Duodenal mucosa (tissue), 2 donors: ENCODE results near the gene LRCH4.

Experiments used
- H3K27ac ChIP-seq: one replicate; pipeline ENCODE4 v1.7.0; 2013; ENCODE audit warnings: low read depth, low read length
- H3K27me3 ChIP-seq, 2 donors: one replicate each; pipeline ENCODE4 v1.7.0; 2013; ENCODE audit warnings: low read length in 2 of 2, control low read depth in 1 of 2; ENCODE audit not compliant: insufficient read depth in 2 of 2, control insufficient read depth in 1 of 2
- H3K36me3 ChIP-seq, 2 donors: one replicate each; pipeline ENCODE4 v1.7.0; 2013; ENCODE audit warnings: low read length in 2 of 2, control low read depth in 1 of 2; ENCODE audit not compliant: insufficient read depth in 2 of 2, control insufficient read depth in 1 of 2
- H3K4me1 ChIP-seq, 2 donors: one replicate each; pipeline ENCODE4 v1.7.0; 2013; ENCODE audit warnings: low read length in 2 of 2, control low read depth in 1 of 2; ENCODE audit not compliant: insufficient read depth in 2 of 2, control insufficient read depth in 1 of 2
- H3K4me3 ChIP-seq, 2 donors: one replicate each; pipeline ENCODE4 v1.7.0; 2013; ENCODE audit warnings: low read length in 2 of 2, low read depth in 1 of 2
- H3K9ac ChIP-seq, 2 donors: one replicate each; pipeline ENCODE4 v1.7.0; 2013; ENCODE audit warnings: low read length in 2 of 2, low read depth in 1 of 2
- H3K9me3 ChIP-seq, 2 donors: one replicate each; pipeline ENCODE4 v1.7.0; 2013; ENCODE audit warnings: low read length in 2 of 2, control low read depth in 1 of 2; ENCODE audit not compliant: control insufficient read depth in 1 of 2

The LRCH4 gene

DNA sequence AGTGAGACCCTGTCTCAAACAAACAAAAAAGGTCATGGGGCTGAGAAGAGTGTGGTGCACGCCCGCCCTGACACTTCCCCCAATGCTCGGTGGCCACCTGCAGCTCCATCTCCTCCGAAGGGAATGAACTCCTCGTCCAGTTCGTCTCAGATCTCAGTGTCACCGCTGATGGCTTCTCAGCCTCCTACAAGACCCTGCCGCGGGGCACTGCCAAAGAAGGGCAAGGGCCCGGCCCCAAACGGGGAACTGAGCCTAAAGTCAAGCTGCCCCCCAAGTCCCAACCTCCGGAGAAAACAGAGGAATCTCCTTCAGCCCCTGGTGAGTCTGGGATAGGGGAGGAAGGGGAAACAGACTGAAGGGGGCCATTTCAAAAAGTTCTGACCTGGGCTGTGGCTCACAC, 20.4 kb upstream of the LRCH4 start:
- Histone ChIP-seq H3K36me3 (no peaks in the 10 kb centered on the region), H3K27ac (no peak overlapping the region), H3K9me3 (no peaks in the 10 kb centered on the region), H3K4me1 (peaks cover 12 to 14% of the 10 kb centered on the region in 2 donors), H3K27me3 (peaks cover 0 to 16% of the 10 kb centered on the region in 2 donors), H3K9ac (no peak overlapping the region), H3K4me3 (no peak overlapping the region)

DNA sequence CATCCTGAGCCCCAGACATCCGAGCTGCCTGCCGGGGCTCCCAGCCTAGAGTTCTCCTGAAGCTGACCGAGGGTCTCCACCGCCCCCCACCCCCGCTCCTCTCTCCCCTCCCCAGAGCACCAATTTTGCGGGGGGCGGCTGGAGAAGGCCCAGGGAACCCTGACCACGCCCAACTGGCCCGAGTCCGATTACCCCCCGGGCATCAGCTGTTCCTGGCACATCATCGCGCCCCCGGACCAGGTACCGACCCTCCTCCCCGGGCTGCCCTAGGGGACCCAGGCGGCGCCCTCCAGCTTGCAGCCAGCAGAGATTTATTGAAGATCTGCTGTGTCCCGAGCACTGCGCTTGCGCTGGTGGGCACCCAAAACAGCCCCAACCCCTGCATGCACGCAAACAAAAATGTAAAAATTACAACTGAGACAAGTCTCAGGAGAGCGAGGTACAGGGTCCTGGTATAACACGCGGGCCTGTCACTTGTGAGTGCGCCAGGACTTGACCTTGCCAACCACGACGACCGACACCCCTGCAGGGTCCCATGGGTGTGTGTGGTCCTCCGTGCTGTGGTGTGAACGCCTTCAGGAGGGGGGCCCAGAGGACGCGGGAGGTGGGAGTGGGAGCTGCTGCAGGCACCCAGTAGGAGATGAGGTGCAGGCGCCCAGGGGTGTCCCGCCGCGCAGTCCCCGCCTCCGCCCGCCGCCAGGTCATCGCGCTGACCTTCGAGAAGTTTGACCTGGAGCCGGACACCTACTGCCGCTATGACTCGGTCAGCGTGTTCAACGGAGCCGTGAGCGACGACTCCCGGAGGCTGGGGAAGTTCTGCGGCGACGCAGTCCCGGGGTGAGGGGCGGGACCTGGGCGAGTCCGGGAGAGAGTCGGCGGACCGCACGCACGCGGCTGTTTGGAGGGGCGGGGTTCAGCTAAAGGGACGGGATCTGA, 19.3 kb upstream of the LRCH4 start:
- Histone ChIP-seq H3K4me1 (peaks cover 12 to 14% of the 10 kb centered on the region in 2 donors), H3K27me3 (peaks cover 0 to 16% of the 10 kb centered on the region in 2 donors), H3K27ac (no peak overlapping the region), H3K36me3 (no peaks in the 10 kb centered on the region), H3K4me3 (peak overlapping the region; percentile 70 to 74), H3K9ac (peak overlapping the region in 1 of 2 donors; percentile 32), H3K9me3 (no peaks in the 10 kb centered on the region)

DNA sequence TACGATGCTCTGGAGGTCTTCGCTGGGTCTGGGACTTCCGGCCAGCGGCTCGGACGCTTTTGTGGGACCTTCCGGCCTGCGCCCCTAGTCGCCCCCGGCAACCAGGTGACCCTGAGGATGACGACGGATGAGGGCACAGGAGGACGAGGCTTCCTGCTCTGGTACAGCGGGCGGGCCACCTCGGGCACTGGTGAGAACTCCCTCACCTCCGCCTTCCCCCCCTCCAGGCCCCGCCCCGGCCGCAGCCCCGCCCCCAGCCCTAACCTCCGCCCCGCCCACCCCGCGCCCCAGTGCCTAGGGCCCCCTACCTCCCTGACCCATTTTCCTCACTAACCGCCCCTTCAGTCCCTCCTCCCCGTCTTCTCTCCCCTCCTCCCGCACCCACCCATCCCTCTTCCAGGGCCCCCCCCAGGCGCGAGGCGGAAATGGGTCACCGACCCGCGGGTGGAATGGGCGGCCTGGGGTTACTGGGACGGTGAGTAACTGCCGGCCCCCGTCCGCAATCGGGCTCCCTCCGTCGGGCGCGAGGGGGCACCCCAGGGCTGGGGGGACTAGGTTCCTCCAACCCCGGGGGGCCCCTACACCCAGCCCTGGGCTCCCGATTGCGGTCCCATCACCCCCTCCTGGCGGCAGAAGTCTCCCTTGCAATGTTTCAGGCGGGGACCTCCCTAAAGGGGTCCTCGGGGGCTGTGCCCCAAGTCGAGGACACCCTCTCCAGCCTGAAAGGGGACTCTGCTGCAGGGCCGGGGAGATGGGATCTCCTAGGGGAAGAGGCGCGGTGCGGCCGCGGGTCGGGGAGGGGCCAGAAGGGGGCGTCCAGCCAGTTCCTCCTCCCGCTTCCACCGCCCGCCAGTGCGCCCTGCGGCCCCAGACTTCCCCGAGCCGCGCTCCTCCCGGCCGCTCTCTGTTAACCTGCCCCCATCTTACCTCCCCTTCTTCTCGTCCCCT, 18.4 kb upstream of the LRCH4 start:
- Histone ChIP-seq H3K4me1 (peaks cover 12 to 14% of the 10 kb centered on the region in 2 donors), H3K9me3 (no peaks in the 10 kb centered on the region), H3K4me3 (peak overlapping the region; percentile 70 to 74), H3K36me3 (no peaks in the 10 kb centered on the region), H3K27me3 (peaks cover 0 to 16% of the 10 kb centered on the region in 2 donors), H3K27ac (peak overlapping the region; percentile 50), H3K9ac (peak overlapping the region; percentile 32 to 48)

DNA sequence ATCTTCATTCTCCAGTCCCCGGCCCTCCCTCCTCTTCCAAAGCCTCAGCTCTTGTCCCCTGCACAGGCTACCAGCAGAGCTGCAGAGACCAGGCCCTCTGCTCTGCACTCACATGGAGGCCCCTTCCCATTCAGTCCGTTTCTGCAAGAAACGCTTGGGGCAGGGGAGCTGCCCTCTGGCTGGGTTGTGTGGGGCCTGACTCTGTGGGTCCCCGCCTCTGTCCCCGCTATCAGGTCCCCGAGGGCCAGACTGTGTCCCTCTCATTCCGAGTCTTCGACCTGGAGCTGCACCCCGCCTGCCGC, 17.7 kb upstream of the LRCH4 start:
- H3K9ac ChIP-seq, result peak overlapping the region; percentile 32 to 33
- peak overlapping the region; percentile 50 for H3K27ac ChIP-seq

DNA sequence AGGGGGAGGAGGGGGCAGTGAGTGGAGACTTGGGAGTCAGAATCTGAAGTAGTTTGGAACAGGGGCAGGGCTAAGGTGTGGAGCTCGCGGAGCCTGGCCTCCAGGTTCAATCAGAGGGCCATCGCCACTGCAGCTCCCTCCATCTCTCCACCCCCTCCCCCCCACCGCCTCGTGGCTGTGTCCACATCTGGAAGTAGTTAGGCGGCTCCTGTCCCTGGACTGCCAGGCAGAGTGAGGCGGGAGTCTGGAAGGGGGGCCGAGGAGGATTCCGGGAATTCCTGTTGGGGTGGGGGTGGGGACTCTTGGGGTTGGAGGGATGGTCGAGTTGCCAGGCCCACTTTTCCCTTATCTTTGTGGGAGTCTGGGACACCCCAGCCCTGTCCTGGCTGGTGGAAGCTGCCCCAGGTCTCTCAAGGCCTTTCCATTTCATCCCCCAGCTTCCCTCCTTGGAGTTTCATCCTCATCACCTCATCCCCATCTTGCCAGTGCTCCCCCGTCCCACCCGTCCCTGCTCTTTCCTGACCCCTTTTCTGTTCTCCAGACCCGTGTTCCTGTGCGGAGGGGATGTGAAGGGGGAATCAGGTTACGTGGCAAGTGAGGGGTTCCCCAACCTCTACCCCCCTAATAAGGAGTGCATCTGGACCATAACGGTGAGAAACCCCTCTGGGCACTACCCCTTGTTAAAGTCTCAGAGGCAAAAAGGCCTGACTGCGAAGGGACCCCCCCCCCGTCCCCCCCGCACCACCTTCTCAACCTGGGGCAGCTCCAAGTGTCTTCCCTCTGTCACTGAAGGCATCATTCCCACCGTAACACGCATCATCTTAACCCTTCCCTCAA, 17.2 kb upstream of the LRCH4 start:
- Histone ChIP-seq H3K4me3 (peak overlapping the region; percentile 50 to 60), H3K9ac (peak overlapping the region in 1 of 2 donors; percentile 33), H3K9me3 (no peaks in the 10 kb centered on the region), H3K4me1 (peaks cover 12 to 14% of the 10 kb centered on the region in 2 donors), H3K27ac (no peak overlapping the region), H3K36me3 (no peaks in the 10 kb centered on the region), H3K27me3 (peaks cover 0 to 16% of the 10 kb centered on the region in 2 donors)

More for the DNA sequence above, 17.7 kb upstream of the LRCH4 start:
- H3K36me3 ChIP-seq, result no peaks in the 10 kb centered on the region
- H3K4me3 ChIP-seq, result peak overlapping the region; percentile 50 to 60
- peaks cover 0 to 16% of the 10 kb centered on the region in 2 donors for H3K27me3 ChIP-seq
- peaks cover 12 to 14% of the 10 kb centered on the region in 2 donors for H3K4me1 ChIP-seq
- H3K9me3 ChIP-seq, result no peaks in the 10 kb centered on the region

DNA sequence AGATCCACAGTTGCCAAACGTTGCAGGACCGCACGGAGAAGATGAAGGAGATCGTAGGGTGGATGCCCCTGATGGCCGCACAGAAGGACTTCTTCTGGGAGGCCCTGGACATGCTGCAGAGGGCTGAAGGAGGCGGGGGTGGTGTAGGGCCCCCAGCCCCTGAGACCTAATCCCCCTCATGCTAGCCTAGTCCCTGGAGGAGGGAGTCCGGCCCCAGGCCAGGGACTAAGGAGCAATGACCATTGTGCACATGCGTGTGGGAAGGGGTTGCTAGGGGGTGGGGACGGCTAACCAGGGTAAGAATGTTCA, 14.8 kb upstream of the LRCH4 start:
- peaks cover 12 to 14% of the 10 kb centered on the region in 2 donors for H3K4me1 ChIP-seq
- H3K36me3 ChIP-seq, result no peaks in the 10 kb centered on the region
- no peaks in the 10 kb centered on the region for H3K9me3 ChIP-seq
- no peak overlapping the region for H3K27ac ChIP-seq
- no peak overlapping the region for H3K9ac ChIP-seq
- H3K4me3 ChIP-seq, result no peak overlapping the region
- peaks cover 0 to 9% of the 10 kb centered on the region in 2 donors for H3K27me3 ChIP-seq

DNA sequence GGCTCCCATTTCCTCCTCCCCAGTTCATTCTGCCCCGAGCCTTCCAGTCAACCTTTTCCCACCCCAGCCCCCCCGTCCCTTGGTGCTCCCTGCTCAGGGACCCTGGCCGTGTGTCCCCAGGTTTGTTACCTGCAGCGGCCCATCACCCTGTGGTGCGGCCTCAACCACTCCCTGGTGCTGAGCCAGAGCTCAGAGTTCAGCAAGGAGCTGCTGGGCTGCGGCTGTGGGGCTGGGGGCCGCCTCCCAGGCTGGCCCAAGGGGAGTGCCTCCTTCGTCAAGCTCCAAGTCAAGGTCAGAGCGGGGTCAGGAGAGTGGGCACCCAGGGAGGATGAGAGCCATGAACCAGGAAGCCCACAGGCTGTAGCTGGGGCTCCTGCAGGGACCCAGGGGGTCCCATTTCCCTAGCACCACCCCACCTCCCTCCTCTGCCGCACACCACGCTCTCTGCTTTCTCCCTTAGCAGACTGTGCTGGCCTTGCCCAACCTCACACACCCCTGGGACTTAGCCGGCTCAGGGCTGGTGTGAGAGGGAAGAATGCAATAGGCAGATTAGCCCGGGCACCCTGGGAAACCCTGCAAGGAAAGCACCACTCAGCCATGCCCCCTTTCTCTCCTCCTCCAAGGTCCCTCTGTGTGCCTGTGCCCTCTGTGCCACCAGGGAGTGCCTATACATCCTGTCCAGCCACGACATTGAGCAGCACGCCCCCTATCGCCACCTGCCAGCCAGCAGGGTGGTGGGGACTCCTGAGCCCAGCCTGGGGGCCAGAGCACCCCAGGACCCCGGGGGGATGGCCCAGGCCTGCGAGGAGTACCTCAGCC, 14.2 kb upstream of the LRCH4 start:
- H3K4me1 ChIP-seq, result peaks cover 8 to 10% of the 10 kb centered on the region in 2 donors
- no peak overlapping the region for H3K4me3 ChIP-seq
- no peaks in the 10 kb centered on the region for H3K9me3 ChIP-seq
- H3K27me3 ChIP-seq, result peaks cover 0 to 5% of the 10 kb centered on the region in 2 donors
- H3K27ac ChIP-seq, result no peak overlapping the region
- no peak overlapping the region for H3K9ac ChIP-seq
- no peaks in the 10 kb centered on the region for H3K36me3 ChIP-seq

DNA sequence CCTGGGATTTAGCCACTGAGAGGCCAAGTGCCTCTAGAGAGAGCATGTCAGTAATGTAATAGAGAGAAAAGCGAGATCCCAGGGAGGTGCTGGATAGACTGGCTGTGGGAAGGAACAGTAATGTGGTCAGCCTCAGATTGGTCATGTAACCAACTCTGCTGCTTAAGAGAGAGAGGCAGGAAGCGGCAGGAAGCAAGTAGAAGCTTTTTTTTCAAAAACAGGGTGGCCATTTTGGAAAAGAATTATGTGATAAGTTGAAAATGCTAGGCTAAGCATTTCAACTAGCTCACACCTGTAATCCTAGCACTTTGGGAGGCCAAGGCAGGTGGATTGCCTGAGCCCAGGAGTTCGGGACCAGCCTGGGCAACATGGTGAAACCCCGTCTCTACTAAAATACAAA, 12.5 kb upstream of the LRCH4 start:
- no peak overlapping the region for H3K4me3 ChIP-seq
- no peaks in the 10 kb centered on the region for H3K36me3 ChIP-seq
- H3K4me1 ChIP-seq, result no peaks in the 10 kb centered on the region

DNA sequence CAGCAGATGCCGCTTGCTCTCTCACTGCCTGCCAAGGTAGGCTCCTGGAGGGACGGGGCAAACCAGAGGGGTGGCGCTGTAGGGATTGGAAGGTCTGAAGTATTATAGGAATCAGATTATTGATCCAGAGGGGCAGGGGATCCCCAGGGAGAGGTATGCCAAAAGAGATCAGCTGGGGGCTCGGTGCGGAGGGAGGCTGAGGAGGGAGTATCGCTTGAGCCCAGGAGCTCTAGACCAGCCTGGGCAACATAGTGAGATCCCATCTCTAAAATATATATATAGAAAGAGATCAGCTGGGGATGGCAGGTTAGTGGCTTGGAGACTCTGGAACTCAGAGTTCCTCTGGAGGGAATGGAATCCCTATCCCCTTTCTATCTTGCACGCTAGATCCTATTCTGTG, 9.3 kb upstream of the LRCH4 start:
- no peaks in the 10 kb centered on the region for H3K9me3 ChIP-seq
- no peaks in the 10 kb centered on the region for H3K27me3 ChIP-seq
- H3K36me3 ChIP-seq, result no peaks in the 10 kb centered on the region
- H3K4me1 ChIP-seq, result no peaks in the 10 kb centered on the region
- H3K9ac ChIP-seq, result no peak overlapping the region
- H3K27ac ChIP-seq, result no peak overlapping the region
- H3K4me3 ChIP-seq, result no peak overlapping the region

More for the DNA sequence above, 12.5 kb upstream of the LRCH4 start:
- Histone ChIP-seq H3K9me3 (no peaks in the 10 kb centered on the region), H3K9ac (no peak overlapping the region), H3K27ac (no peak overlapping the region), H3K27me3 (no peaks in the 10 kb centered on the region)
